Choroid plexus epithelial cell (primary cell): ENCODE measurements around the gene EFHC1.
"Not testable (repeated sequence)": the region's sequence is repeated elsewhere in the genome, so short reads cannot be mapped to it uniquely, and the experiment has no call there.

Experiments used
- DNase-seq: peaks from one replicate; pipeline ENCODE4 v3.0.0-alpha.2; 2010; ENCODE audit warnings: low read depth
- H3K4me3 ChIP-seq: 2 replicates; pipeline ENCODE4 v1.5.1; 2011; ENCODE audit warnings: low read depth, mild to moderate bottlenecking, control low read depth, low read length, moderate library complexity
- CTCF ChIP-seq: conservative IDR thresholded peaks from 2 replicates; pipeline ENCODE4 v1.5.1; 2011; ENCODE audit warnings: low read depth, mild to moderate bottlenecking, control low read depth, inconsistent platforms, low read length, moderate library complexity

EFHC1 gene

GRCh38 chr6:52426667-52427066 is 6.5 kb downstream of the EFHC1 start:
- H3K4me3 ChIP-seq = no peak overlapping the region
- DNase-seq = no peak
- TF ChIP-seq CTCF = no peak

- not testable (repeated sequence) for DNase-seq
These were observed 13.2 kb downstream of the EFHC1 start for GRCh38 chr6:52433294-52433693.

GRCh38 chr6:52435345-52435744 is 15.2 kb downstream of the EFHC1 start:
- TF ChIP-seq CTCF = no peak
- H3K4me3 ChIP-seq = no peak overlapping the region
- DNase-seq = no peak

More at GRCh38 chr6:52433294-52433693, 13.2 kb downstream of the EFHC1 start:
- not testable (repeated sequence) for H3K4me3 ChIP-seq

DNA sequence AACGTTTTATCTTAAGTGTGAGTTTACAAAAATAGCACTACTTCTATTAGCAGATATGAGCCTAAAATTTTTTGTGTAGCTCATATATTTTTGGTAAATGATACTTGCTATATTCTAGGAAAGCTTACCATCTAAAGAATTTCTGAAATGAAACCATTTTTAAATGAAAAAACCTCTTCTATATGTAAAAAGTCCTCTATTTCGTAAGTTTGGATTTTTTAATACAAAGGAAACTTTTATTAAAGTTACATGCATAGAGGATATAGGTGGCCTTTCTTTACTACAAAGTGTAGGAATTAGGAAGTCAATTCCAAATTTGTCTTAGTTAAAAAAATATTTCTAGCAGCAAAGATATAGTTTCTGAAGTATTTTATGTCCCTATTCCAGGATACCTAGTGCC is 18.8 kb downstream of the EFHC1 start:
- H3K4me3 ChIP-seq = no peak overlapping the region
- DNase-seq = no peak
- no peak for TF ChIP-seq CTCF

DNA sequence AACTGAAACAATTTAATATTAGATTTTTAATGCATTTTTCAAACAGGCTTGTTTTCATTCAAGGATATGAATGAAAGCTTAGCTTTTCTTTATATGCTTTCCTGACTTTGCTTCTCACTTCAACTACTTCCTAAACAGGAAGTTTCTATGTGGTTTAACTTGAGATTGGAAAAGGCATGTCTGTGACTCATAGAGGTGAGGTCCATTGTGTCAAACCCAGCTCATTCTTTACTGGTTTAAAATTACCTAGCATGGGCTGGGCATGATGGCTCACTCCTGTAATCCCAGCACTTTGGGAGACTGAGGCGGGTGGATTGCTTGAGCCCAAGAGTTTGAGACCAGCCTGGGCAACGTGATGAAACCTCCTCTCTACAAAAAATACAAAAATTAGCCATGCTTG is 34.4 kb downstream of the EFHC1 start:
- DNase-seq = peak; percentile 52
- TF ChIP-seq CTCF = no peak
- H3K4me3 ChIP-seq = no peak overlapping the region

GRCh38 chr6:52457096-52457495 is 37.0 kb downstream of the EFHC1 start:
- DNase-seq = no peak
- H3K4me3 ChIP-seq = no peak overlapping the region
- TF ChIP-seq CTCF = no peak

- H3K4me3 ChIP-seq, DNase-seq: not testable (repeated sequence)
These were observed 41.1 kb downstream of the EFHC1 start for GRCh38 chr6:52461194-52461593.

DNA sequence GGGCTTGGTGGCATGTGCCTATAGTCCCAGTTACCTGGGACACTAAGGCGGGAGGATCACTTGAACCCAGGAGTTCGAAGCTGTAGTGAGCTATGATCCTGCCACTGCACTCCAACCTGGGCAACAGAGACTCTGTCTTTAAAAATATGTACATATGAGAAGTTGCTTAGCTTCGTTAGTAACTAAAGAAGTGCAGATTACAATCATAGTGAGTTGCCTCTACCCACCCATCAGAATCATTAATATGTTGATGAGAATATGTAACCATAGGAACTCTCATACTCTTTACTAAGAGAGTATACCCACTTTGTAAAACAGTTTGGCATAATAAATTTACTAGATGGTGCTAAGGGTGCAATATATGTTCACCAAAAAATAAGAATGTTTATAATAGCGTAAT is 54.0 kb downstream of the EFHC1 start:
- H3K4me3 ChIP-seq = no peak overlapping the region
- TF ChIP-seq CTCF = no peak
- DNase-seq = no peak
